ENCODE data around the gene TRIO.
"Not testable (repeated sequence)": the region's sequence is repeated elsewhere in the genome, so short reads cannot be mapped to it uniquely, and the experiment has no call there.

TRIO gene

GRCh38 chr5:14509556-14509955 lies 366.4 kb downstream of the TRIO start:
- no peak for DNase-seq (ENCODE audit: low spot score)

- DNase-seq (ENCODE audit: low spot score) = no peak
Observed at GRCh38 chr5:14510156-14510734, 367.1 kb downstream of the TRIO start.

- DNase-seq (ENCODE audit: low spot score) = no peak
Observed at GRCh38 chr5:14510880-14511279, 367.7 kb downstream of the TRIO start.

GRCh38 chr5:14512574-14512973 lies 369.4 kb downstream of the TRIO start:
- DNase-seq (ENCODE audit: low spot score) = no peak

- no peak for DNase-seq (ENCODE audit: low spot score)
Observed at GRCh38 chr5:14513266-14513665, 370.1 kb downstream of the TRIO start.

- no peak for DNase-seq (ENCODE audit: low spot score)
Observed at GRCh38 chr5:14516901-14517300, 373.8 kb downstream of the TRIO start.

DNA sequence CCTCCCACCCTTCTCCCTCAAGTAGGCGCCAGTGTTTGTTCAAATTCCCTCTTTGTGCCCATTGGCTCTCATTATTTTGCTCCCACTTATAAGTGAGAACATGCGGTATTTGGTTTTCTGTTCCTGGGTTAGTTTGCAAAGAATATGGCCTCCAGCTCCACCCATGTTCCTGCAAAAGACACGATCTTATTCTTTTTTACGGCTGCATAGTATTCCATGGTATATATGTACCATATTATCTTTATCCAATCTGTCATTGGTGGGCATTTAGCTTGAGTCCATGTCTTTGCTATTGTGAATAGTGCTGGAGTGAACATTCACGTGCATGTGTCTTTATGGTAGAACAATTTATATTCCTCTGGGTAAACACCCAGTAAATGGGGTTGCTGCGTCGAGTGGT lies 375.5 kb downstream of the TRIO start:
- no peak for DNase-seq (ENCODE audit: low spot score)

GRCh38 chr5:14521748-14522147 lies 378.6 kb downstream of the TRIO start:
- no peak for DNase-seq (ENCODE audit: low spot score)

DNA sequence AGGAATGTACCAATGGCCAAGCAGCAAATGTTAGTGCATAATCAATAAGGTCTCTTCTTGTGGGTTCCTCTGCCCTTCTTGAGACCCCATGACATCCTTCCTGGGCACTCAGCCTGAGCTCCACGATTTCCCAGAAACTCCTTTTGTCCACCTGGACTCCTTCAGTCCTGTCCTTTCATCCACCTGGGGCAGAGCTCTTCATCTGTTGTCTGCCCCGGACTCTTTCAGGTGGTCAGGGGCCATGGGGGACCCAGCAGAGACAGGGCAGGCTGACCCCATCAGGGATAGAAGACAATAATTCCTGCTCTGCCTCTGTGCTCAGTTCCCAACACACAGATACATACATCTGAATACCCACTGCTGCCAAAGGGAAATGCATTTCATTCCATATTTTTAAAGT lies 379.6 kb downstream of the TRIO start:
- DNase-seq (ENCODE audit: low spot score) = no peak

DNA sequence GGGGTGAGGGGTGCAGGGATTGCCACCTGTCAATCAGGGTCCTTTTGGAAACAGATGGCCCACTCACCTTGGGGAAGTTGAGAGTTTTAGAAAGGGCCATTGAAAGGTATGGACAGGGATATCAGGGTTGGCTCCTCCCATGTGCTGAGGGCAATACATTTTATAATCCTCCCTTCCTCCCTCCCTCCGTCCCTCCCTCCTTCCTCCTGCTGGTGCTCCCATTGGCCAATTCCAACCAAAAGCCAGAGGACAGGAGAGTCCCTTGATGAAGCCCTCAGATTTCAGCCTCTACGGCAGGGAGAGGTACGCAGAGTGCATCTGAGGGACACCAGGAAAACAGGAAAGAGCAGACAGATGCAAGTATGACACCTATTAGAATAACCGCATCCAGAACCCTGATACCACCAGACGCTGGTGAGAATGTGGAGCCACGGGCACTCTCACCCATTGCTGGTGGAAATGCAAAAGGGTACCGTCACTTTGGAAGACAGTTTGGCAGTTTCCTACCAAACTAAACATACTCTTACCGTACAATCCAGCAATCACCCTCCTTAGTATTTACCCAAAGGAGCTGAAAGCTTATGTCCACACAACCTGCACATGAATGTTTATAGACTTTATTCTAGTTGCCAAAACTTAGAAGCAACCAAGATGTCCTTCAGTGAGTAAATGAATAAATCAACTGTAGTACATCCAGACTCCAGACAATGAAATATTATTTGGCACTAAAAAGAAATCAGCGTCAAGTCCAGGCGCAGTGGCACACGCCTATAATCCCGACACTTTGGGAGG lies 380.3 kb downstream of the TRIO start:
- no peak for DNase-seq (ENCODE audit: low spot score)

DNA sequence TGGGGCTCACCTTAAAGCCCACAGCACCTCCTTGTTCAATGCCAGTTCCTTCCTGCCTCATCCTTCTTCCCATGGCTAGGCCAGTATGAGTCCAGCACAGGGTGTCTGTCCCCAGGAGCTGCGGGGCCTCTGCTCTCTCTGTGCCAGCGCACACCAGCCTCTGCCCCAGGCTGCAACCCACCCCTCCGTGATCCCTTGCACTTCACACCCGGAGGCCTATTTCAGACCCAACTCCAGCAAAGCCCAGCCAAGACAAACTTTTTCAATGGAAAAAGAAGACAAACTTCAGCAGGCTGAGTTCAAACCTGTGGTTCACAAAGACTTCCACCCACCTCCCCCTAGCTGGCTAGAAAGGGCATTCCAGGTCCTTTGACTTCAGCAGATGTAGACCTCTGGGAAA lies 382.3 kb downstream of the TRIO start:
- DNase-seq (ENCODE audit: low spot score) = no peak

DNA sequence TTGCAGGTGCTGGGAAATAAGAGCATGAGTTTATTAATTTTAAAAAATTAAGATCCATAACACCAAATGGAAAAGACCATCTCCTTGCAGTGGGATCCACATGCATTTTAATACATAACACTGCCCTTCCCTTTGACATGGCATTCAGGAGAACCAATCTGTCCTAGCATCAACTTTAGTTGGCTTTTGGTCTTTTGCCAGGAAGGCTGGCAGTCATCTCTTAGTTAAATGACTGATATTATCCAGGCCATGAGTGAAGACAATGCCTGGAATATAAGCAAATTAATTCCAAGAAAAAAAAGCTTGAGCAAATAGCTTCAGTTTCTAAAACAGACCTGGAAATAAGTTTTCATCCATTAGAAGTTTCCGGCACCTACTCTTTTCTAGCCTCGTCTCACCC lies 383.4 kb downstream of the TRIO start:
- no peak for DNase-seq (ENCODE audit: low spot score)

DNA sequence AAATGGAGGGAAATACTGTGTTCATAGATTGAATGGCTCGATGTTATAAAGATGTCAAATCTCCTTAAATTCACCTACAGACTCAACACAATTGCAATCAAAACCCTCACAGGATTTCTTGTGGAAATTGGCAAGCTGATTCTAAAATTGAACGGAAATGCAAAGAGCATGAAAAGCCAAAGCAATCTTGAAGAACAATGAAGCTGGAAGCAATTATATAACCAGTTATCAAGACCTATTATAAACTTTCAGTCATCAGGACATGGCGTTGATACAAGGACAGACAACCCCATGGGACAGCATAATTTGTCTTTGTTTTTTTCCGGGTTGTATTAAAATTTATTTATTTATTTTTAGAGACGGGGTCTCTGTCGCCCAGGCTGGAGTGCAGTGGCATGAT lies 385.0 kb downstream of the TRIO start:
- no peak for DNase-seq (ENCODE audit: low spot score)

DNA sequence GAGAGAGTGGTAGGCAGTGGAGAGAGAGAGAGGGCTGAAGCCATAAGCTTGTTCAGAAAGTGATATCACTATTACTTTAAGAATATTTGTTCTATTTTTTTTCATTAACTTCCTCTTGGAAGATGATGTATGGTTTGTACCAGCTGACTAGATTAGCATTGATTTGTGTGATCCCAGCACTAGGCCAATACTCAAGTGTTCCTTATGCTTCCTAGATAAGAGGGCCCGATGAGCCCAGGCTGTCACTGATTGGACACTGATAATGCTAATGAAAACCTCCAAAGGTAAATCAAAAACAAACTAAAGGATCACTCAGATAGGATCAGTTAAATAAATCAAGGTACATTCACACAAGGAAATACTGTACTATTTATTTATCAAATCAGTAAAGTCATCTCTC lies 385.8 kb downstream of the TRIO start:
- no peak for DNase-seq (ENCODE audit: low spot score)

DNA sequence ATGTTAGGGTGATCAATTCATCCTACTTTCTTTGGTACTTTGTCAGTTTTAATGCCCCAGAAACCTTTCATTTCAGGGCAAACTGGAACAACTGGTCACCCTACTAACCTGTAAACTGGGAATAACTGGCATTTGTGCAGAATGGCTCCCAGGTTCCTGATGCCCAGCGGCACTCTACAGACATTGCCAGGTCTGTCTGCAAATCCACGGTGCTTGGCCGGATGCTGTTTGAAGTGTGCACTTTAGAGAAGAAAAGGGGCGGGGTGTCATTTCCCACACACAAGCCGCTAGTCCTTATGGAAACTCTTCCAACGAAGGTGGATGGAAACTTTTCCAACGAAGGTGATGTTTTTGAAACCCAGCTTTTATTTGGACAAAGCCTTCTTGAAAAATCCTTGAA lies 388.5 kb downstream of the TRIO start:
- DNase-seq (ENCODE audit: low spot score) = no peak

DNA sequence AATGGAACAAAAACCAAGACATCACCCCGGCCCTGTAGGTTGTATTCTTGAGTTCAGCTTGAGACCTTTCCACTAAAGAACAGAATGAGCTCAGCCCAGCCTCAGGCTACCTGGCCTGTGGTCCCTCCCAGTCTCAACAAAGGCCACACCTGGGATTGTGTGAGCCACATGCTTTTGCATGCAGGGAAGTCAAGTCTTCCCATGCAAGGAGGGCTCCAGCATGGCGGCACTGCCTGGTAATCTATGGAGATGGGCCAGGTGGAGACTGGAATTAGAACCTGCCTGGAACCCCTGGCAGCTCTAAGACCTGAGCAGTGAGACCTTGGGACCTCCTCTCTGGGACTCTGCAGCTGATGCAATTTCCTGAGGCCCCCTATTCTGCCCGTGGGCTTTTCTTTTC lies 389.0 kb downstream of the TRIO start:
- DNase-seq (ENCODE audit: low spot score) = no peak

GRCh38 chr5:14534773-14535172 lies 391.6 kb downstream of the TRIO start:
- DNase-seq (ENCODE audit: low spot score) = no peak

DNA sequence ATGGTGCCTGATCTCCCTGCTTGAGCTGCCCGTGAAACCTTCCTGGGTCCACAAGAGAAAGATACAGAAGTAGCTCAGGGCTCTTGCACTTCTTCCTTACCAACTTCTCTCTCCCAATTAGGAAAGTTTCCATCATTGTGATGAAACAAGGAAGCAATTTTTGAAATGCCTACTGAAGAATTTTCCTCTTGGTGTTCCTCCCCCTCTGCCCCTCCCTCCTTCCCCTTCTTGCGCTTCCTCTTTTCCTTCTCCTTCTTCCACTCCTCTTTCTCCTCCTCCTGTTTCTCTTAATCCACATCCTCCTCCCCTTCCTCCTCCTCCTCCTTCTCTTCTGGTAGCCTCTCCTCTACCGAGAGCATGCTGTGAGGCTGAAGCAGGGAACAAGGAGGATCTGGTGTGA lies 402.2 kb downstream of the TRIO start:
- DNase-seq (ENCODE audit: low spot score) = no peak

DNA sequence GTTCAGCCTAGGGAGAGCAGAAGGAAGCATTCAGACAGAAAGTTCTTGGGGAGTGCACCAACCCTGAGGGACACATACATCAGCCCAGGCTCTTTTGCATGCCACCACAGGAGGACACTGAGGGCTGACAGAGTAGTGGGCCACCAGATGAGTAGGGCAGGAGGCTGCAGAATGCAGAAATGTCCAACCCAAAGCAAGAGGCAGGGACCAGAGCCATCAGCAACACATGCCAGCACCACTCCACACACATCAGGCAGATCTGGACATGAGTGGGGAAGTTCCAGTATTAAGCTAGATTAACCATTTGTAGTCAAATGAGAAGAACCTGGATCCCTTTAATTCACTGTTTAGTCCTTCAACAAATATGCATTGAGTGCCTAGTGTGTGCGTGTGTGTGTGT lies 402.7 kb downstream of the TRIO start:
- DNase-seq (ENCODE audit: low spot score) = no peak

GRCh38 chr5:14547666-14548065 lies 404.5 kb downstream of the TRIO start:
- DNase-seq (ENCODE audit: low spot score) = no peak

- DNase-seq (ENCODE audit: low spot score) = no peak
Observed at GRCh38 chr5:14551211-14551610, 408.1 kb downstream of the TRIO start.

DNA sequence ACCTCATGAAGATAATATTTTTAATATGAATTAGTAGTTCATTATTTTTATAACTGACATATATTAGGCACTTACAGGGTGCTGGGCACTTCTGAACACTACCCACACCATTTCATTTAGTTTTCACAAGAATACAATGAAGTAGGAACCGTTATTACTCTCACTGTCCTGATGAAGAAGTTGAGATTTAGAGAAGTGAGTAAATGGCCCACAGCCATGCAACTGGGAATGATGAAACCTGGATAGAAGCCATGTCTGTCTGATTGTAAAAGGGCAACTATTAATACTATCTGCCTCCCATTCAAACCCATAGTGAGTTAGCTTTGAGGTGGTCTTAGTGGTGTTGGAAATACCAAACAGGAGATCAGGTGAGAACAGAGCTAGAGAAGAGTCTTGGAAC lies 408.9 kb downstream of the TRIO start:
- no peak for DNase-seq (ENCODE audit: low spot score)

DNA sequence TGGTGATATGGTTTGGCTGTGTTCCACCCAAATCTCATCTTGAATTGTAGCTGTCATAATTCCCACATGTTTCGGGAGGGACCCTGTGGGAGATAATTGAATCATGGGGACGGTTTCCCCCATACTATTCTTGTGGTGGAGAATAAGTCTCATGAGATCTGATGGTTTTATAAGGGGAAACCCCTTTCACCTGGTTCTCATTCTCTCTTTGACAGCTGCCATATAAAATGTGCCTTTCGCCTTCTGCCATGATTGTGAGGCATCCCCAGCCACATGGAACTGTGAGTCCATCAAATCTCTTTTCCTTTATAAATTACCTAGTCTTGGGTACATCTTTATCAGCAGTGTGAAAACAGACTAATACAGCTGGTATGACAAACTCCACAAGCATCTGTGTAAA lies 411.1 kb downstream of the TRIO start:
- not testable (repeated sequence) for DNase-seq (ENCODE audit: low spot score)

DNA sequence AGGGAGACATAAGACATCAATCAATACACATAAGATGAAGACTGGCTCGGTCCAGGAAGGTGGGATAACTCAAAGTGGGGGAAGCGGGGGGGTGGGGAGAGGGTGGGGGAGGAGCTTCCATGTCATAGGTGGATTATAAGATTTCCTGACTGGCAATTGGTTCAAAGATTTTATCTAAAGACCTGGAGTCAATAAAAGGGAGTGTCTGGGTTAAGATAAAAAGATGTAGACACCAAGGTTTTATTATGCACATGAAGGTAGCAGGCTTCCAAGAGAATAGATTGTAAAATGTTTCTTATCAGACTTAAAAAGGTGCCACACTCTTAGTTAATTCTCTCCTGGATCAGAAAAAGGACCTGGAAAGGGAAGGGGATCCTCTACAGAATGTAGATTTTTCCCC lies 412.9 kb downstream of the TRIO start:
- no peak for DNase-seq (ENCODE audit: low spot score)
